NCI-H69 (cell line): ENCODE data around the gene ACIN1.

Source experiments
- DNase-seq: peaks from one replicate; lab custom pipeline; 2025; lab: John Stamatoyannopoulos, UW

Gene ACIN1

DNA sequence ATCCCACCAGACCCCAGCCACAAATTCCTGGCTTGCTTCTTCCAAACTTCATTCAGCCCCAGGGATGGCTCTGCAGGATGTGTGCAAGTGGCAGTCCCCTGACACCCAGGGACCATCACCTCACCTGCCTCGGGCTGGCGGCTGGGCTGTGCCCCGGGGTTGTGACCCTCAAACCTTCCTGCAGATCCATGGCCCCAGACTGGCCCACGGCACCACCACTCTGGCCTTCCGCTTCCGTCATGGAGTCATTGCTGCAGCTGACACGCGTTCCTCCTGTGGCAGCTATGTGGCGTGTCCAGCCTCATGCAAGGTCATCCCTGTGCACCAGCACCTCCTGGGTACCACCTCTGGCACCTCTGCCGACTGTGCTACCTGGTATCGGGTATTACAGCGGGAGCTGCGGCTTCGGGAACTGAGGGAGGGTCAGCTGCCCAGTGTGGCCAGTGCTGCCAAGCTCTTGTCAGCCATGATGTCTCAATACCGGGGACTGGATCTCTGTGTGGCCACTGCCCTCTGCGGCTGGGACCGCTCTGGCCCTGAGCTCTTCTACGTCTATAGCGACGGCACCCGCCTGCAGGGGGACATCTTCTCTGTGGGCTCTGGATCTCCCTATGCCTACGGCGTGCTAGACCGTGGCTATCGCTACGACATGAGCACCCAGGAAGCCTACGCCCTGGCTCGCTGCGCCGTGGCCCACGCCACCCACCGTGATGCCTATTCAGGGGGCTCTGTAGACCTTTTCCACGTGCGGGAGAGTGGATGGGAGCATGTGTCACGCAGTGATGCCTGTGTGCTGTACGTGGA is 52.6 kb downstream of the ACIN1 start, which contains the start of gene PSMB11:
Gene PSMB11 (plus strand): TSS at position 51 of the 804 bp plus-strand sequence. CDS start 14 bp downstream, at position 65.
- DNase-seq, result no peak

DNA sequence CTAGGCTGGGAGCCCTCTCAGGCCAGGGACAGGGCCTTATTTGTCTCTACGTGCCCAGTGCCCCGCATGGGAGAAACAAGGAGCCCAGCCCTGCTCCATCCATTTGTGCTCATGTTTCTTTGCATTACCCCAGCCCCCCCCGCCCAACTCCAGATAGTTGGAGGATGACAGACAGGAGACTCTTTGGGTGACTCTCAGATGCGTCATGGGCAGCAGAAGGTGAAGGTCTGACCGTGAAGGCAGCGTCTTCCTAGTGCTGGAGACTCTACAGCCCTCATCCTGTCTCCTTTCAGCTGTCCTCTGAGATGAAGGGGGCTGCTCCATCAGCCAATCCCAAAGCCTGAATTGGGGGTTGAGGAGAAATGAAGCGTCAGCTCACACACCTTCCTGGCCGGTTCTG is 53.2 kb downstream of the ACIN1 start:
- no peak for DNase-seq

DNA sequence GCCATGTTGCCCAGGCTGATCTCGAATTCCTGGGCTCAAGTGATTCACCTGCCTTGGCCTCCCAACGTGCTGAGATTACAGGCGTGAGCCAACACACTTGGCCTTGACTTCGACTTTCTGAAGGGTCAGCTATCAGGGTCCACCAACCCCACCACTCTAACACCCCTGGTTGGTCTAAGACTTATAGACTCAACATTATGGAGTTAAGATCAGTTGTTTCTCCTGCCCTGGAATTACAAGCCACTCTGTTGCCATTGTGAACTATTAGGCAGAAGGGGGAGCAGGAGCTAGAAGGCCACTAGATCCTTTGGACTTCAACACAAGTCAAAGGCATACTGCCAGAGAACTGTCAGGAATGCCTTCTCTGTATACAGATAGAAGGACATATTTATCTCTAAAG is 54.8 kb downstream of the ACIN1 start:
- no peak for DNase-seq

DNA sequence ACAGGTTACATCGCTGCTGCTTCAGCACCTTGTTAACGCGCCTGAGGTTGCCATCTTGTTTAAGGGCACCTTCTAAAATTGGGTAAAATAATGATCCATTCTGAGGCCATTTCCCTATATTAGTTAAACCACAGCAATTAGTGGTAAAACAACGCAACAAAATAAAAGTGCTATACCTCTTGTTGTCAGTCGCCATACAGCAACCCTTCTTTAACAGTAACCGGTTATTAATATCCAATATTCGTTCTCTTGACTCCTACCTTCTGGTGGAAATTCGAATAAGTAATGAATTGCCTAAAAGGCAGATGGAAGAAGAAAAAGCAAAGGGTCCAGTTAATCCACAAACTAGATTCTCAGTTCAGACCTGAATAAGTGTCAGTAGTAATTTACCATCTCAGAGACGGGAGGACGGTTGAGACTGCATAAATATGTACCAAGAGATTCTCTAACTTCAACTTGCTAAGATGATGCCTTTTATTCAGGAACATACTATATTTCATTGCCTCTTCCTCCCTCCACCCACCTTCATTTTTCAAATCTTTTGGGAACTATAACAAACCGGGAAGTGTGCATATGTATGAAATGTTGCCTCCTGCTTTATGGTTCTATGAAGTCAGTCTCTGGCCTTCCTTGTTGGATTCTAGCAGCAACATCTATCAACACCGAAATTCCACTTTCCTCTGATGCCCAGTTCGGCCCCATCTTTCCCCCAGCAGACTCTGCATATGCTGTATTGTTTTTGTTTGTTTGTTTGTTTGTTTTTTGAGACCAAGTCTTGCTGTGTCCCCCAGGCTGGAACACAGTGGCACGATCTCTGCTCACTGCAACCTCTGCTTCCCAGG is 59.4 kb downstream of the ACIN1 start:
- DNase-seq, result no peak

- DNase-seq, result no peak
These were observed 60.2 kb downstream of the ACIN1 start, which contains the start of gene PSMB5 for GRCh38 chr14:23034498-23035302. PSMB5 (minus strand) TSS chr14:23034900; CDS start chr14:23034881, 19 bp downstream.

- DNase-seq, result no peak
These were observed 61.0 kb downstream of the ACIN1 start for GRCh38 chr14:23033801-23034497.

DNA sequence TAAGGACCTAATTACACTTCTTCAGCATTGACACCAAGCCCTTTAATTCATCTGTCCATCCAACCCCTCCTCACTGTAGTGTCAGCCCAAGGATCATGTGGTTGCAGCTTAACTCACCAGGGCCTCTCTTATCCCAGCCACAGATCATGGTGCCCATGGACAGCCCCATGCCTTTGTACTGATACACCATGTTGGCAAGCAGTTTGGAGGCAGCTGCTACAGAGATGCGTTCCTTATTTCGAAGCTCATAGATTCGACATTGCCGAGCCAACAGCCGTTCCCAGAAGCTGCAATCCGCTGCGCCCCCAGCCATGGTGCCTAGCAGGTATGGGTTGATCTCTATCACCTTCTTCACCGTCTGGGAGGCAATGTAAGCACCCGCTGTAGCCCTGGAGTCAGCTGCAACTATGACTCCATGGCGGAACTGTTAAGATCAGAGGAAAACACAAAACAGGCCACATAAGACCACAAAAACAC is 61.6 kb downstream of the ACIN1 start:
- DNase-seq, result no peak

DNA sequence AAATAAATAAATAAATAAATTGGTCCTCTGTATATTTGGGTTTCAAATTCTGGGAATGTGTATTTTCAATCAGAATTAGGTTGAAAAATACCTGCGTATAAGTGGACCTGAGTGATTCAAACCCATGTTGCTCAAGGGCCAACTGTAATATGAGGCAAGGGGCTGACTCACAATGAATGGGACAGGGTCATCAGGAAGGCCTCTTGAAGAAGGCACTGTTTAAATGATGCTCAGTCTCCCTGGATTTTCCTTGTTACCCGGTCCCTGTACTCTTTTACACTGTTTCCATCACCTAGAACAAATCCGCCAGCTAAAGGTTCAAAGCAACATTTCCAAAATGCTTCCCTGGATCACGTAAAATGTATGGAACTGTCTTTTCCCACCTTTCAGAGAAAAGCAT is 64.0 kb downstream of the ACIN1 start:
- no peak for DNase-seq

- DNase-seq, result no peak
These were observed 66.1 kb downstream of the ACIN1 start for GRCh38 chr14:23028799-23029198.

- DNase-seq, result peak; percentile 88
These were observed 69.7 kb downstream of the ACIN1 start for GRCh38 chr14:23025151-23025814.

DNA sequence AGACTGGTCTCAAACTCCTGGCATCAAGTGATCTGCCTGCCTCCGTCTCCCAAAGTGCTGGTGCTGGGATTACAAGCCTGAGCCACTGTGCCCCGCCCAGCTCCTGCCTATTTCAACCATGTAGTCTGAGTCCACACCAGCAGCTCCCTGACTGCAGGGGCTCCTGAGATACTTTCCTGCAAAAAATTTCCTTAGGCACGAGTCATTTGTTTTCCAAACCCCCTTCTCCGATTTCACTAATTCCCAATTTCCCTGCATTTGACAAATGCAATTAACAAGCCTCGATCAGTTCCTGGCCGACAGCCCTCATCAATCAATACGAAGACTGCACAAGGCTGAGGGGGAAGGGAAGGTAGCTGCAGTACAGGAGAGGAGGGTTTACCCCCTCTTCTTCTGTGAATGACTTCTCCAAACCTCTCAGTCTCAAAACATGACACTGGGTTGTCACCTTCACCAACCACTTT is 70.3 kb downstream of the ACIN1 start:
- peak; percentile 86 for DNase-seq

- DNase-seq, result no peak
These were observed 71.2 kb downstream of the ACIN1 start for GRCh38 chr14:23023795-23024152.

DNA sequence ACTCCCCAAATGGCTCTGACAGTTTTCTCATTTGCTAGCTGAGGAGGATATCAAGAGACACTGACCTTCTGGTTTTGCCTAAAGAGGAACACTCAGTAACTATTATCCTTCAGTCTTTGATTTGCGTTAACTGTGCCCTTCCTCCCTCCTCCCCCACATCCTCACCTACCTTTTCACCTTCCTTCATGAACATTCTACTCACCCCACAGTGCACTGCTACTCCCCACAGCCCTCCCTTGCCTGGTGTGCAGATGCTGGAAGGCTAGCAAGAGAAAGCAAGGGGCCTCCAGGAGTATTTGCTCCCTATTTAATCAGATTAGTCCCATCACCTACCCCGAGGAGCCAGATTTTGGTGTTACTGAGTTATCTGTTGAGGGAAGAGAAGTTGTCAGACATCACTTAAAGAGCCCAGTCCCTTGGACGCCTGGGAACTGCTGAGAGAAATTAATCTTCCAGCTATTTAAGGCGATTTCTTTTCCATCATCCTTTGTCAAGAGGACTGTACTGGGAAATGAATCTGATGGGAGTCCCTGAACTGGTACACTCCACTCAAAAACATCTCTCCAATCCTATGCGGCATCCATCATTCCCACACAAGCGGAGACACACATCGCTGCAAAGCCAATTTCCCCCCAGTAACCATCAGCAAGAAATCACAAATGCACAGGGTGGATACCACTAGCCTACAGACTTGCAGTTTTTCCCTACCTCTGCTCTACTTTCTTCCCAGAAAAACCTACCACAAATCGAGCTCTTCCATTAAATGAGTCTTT is 71.7 kb downstream of the ACIN1 start:
- no peak for DNase-seq

GRCh38 chr14:23021889-23022442 is 73.0 kb downstream of the ACIN1 start:
- DNase-seq, result no peak

DNA sequence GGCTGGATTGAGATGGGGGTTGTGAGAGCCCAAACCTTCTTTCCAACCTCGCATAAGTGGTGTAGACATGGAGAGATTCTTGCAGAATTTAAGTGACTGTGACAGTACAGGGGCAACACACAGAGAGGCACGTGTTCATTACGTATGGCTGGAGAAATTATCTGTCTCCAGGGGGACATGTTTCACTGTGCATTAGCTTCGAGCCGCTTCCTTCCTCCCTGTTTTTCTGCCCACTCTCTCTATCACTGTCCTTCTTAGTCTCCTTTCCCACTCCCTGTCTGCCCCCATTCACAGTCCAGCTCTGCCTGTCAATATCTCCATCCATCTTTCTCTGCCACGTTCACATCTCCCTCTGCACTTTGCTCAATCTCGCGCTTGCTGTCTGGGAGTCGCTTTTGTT is 73.5 kb downstream of the ACIN1 start:
- DNase-seq, result no peak

GRCh38 chr14:23020143-23021128 is 74.5 kb downstream of the ACIN1 start:
- DNase-seq, result no peak

DNA sequence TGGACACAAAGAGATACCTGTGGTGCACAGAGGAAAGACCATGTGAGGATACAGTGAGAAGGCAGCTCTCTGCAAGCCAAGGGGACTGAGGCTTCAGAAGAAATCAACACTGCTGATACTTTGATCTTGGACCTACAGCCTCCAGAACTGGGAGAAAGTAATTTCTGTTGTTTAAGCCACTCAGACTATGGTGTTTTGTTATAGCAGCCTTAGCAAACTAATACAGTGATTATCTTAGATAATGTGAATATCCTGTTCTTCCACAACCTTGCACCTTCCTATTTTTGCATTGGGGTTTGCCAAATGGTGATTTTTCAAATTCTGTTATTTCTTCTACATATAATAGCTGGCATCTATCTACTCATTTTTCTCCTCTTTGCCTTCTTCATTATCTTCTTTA is 76.8 kb downstream of the ACIN1 start:
- no peak for DNase-seq

GRCh38 chr14:23017091-23017490 is 77.8 kb downstream of the ACIN1 start:
- no peak for DNase-seq
